ACHN (cell line): ENCODE data around the gene ANKLE1.
A peak's percentile ranks its signal among the peaks of the same experiment; 100 is the strongest.
"Not testable (repeated sequence)": the region's sequence is repeated elsewhere in the genome, so short reads cannot be mapped to it uniquely, and the experiment has no call there.

Experiments
- DNase-seq: peaks from one replicate; pipeline ENCODE4 v3.0.0-alpha.2; 2015
- in situ Hi-C: cut with HindIII; loops from 2 replicates; pipeline ENCODE4 v1.10.0; 2017; ENCODE audit warnings: low sequenced_read_pairs, low pct_ligation_motif_present, low pct_unique_long_range_greater_than_20kb

Gene ANKLE1

DNA sequence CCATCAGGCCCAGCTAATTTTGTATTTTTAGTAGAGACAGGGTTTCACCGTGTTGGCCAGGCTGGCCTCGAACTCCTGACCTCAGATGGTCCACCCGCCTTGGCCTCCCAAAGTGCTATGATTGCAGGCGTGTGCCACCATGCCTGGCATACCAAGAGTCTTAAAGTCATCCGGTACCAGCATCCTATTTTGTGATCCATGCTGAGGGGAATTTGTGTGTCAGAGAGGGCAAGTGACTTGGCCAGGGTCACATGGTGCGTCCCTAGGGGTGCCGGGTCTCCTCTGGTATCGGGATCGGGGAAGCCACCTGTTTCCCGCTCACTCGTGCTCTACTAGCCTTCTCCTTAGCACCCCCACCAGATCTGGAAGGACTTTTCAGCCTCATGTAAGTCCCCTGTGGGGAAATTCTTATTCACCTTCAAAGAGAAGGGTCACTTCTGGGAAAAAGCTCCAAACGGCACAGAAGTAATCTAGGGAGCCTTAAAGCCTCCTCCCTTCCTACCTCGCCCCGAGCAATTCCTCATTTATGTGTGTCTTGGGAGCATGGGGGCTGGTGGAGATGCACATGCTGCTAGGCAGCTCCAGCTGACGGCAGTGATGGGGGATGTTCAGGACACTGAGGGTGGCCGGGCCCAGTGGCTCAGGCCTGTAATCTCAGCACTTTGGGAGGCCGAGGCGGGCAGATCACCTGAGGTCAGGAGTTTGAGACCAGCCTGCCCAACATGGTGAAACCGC is 6.1 kb upstream of the ANKLE1 start:
- in situ Hi-C loops: no loop called here
- DNase-seq: no peak

- DNase-seq: no peak
- in situ Hi-C loops: no loop called here
Measured at GRCh38 chr19:17279436-17279835, 2.3 kb upstream of the ANKLE1 start.

GRCh38 chr19:17282488-17283125 is 906 bp downstream of the ANKLE1 start:
- in situ Hi-C loops: no loop called here

GRCh38 chr19:17283504-17283996 is 1.8 kb downstream of the ANKLE1 start:
- in situ Hi-C loops: no loop called here
- no peak for DNase-seq

More at GRCh38 chr19:17282488-17283125, 906 bp downstream of the ANKLE1 start:
- peak; percentile 81 for DNase-seq

DNA sequence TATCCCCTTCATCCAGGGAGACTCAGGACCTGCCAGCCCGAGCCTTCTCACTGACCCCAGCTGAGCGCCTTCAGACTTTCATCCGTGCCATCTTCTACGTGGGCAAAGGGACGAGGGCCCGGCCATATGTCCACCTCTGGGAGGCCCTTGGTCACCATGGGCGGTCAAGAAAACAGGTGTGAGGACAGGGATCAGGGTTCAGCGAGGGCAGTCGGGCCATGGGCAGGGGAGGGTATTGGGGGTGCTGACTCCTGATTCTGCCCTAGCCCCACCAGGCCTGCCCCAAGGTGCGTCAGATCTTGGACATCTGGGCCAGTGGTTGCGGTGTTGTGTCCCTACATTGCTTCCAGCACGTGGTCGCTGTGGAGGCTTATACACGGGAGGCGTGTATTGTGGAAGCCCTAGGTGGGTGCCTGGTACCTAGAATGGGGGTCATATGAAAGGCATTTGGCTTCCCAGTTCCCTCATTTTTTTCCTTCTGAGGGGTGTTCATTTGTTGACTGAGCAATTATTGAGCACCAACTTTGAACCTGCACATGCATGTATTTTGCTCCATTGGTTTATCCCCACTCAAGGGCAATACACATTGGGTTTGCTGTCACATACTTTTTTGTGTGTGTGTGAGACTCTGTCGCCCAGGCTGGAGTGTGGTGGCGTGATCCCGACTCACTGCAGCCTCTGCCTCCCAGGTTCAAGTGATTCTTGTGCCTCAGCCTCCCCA is 3.9 kb downstream of the ANKLE1 start:
- in situ Hi-C loops: no loop called here
- DNase-seq: no peak

DNA sequence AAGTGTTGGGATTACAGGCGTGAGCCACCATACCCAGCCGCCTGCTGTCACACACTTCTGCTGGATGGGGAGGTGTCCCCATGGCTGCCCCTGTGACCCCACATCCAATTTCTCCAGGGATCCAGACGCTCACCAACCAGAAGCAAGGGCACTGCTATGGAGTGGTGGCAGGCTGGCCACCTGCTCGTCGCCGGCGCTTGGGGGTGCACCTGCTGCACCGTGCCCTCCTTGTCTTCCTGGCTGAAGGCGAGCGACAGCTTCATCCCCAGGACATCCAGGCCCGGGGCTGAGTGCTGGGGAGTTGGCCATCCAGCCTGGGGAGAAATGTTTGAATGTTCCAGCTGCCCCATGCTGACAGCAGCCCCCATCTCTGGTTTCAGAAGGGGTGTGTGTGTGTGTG is 4.6 kb downstream of the ANKLE1 start:
- in situ Hi-C loops: no loop called here
- DNase-seq: no peak

GRCh38 chr19:17286752-17287151 is 5.1 kb downstream of the ANKLE1 start:
- in situ Hi-C loops: no loop called here
- DNase-seq: no peak

GRCh38 chr19:17289489-17289888 is 7.8 kb downstream of the ANKLE1 start:
- in situ Hi-C loops: no loop called here
- no peak for DNase-seq

GRCh38 chr19:17292301-17293074 is 10.8 kb downstream of the ANKLE1 start:
- DNase-seq: peak; percentile 85
- in situ Hi-C loops: no loop called here

DNA sequence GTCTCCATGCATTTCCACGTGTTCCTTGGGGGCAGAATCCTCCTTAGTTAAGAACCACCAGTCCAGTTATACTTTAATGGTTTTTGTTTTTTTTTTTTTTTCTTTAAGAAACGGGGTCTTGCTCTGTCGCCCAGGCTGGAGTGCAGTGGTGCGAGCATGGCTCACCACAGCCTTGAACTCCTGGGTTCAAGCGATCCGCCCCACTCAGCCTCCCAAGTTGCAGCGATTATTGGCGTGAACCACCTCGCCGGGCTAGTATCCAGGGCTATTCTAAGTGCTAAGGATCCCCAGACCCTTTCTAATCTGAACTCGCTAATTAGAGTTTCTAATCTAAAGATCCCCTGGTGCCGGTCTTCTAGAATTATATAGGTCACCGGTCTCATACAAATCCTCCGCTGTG is 11.9 kb downstream of the ANKLE1 start:
- in situ Hi-C loops: no loop called here
- DNase-seq: no peak

GRCh38 chr19:17294051-17294891 is 12.6 kb downstream of the ANKLE1 start:
- in situ Hi-C loops: no loop called here
- DNase-seq: no peak

- DNase-seq, in situ Hi-C loops: not testable (repeated sequence)
Measured at GRCh38 chr19:17295551-17295950, 13.8 kb downstream of the ANKLE1 start.

- in situ Hi-C loops: no loop called here
- DNase-seq: peak; percentile 24
Measured at GRCh38 chr19:17296273-17296672, 14.6 kb downstream of the ANKLE1 start.

GRCh38 chr19:17296976-17297375 is 15.3 kb downstream of the ANKLE1 start:
- in situ Hi-C loops: no loop called here
- no peak for DNase-seq

- in situ Hi-C loops: no loop called here
- no peak for DNase-seq
Measured at GRCh38 chr19:17300992-17301619, 19.4 kb downstream of the ANKLE1 start.

DNA sequence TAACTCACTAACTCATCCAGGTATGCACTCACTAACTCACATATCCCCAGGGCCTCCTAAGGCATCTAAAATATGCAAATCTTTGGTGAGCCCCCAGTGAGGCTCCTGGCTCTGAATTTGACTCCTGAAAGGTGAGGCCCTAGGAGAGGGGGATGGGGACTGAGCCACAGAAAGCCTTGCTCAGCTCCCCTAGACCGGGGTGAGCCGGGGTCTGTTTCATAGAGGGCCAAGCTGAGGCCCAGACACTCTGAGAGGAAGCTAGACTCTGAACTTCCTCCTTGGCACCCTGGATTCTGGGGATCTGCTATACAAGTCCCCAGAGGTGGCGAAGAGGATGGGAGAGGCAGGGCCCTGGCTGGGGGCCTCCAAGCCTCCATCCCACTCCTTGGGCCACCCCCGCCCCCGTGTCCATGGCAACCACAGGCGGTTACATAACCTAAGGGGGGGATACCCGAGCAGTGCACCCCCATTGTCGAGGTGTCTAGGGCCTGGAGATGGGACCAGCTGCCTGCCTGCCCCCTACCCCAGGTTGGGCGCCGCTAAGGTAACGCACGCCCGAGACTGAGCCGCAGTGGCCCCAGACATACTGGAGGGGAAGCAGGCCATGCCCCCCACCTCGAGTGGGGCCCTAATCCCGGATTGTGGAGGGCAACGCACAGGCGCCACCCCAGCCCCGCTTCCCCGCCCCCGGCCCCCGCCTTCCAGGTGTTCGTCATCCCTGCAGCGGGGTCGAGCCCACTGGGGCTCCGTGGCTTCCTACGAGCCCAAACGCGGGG is 20.9 kb downstream of the ANKLE1 start:
- no peak for DNase-seq

More for the DNA sequence above, 20.9 kb downstream of the ANKLE1 start:
- in situ Hi-C loops: no loop called here
